GM12874 (cell line): ENCODE data around the gene SH3BP1.

Experiments used
- TF ChIP-seq, protein P1 (sequence below): IDR thresholded peaks from 2 replicates; pipeline ENCODE4 v1.5.1; 2011; ENCODE audit warnings: low read depth, mild to moderate bottlenecking, control low read depth, low read length, moderate library complexity; ENCODE audit not compliant: insufficient read depth

The SH3BP1 gene

DNA sequence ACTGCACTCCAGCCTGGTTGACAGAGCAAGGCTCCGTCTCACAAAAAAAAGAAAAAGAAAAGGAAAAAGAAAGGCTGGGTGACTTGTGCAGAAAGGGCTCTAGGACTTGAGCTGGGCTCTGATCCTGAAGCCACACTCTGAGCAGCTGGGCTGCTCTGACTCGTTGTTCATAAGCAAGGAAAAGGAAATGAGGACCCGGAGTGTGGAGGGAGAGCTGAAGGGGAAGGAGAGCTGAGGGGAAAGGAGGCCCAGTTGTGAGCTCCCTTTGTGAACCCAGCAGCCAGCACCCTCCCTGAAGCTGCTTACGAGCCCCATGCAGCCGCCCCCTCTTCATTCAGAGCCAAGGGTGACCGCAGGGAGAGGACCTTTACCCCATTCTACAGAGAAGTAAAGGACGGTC lies 12.3 kb upstream of the SH3BP1 start:
- TF ChIP-seq, protein P1, sequence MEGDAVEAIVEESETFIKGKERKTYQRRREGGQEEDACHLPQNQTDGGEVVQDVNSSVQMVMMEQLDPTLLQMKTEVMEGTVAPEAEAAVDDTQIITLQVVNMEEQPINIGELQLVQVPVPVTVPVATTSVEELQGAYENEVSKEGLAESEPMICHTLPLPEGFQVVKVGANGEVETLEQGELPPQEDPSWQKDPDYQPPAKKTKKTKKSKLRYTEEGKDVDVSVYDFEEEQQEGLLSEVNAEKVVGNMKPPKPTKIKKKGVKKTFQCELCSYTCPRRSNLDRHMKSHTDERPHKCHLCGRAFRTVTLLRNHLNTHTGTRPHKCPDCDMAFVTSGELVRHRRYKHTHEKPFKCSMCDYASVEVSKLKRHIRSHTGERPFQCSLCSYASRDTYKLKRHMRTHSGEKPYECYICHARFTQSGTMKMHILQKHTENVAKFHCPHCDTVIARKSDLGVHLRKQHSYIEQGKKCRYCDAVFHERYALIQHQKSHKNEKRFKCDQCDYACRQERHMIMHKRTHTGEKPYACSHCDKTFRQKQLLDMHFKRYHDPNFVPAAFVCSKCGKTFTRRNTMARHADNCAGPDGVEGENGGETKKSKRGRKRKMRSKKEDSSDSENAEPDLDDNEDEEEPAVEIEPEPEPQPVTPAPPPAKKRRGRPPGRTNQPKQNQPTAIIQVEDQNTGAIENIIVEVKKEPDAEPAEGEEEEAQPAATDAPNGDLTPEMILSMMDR: no peak

DNA sequence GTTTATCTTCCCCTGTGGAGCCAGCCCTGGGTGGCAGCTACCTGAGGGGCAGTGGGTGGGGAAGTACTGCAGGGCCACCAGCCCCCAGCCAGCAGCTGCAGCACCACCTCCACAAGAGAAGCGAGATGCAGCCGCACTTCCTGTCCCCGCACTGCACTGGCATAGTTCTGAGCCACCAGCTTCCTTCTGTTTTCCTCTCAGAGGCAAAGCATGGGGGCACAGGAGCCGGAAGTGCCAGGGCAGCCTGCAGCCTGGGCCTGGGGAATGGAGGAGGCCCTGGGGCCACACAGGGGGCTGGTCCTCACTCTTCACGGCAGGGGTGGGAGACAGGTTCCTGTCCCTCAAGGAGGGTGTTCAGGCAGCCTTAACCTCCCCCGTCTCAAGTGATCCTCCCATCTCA lies 11.9 kb upstream of the SH3BP1 start:
- TF ChIP-seq, protein P1: no peak

DNA sequence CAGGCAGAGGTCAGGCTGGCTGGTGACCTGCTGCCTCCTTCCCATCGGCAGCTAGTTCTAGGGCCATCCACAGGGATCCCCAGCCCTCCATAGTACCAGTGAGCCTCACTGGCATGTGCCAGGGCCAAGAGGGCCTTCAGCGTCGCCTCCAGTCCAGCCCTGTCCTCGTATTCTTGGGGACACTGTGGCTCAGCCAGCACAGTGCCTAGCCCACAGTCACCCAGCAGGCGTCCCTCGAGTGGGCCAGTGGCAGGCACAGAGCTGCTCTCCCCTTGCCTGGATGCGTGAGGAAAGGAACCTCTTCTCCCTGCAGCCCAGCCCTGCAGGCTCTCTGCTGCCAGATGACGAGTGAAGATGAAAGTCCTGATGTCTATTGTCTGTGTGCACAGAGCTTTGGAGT lies 10.6 kb upstream of the SH3BP1 start:
- TF ChIP-seq, protein P1: no peak

DNA sequence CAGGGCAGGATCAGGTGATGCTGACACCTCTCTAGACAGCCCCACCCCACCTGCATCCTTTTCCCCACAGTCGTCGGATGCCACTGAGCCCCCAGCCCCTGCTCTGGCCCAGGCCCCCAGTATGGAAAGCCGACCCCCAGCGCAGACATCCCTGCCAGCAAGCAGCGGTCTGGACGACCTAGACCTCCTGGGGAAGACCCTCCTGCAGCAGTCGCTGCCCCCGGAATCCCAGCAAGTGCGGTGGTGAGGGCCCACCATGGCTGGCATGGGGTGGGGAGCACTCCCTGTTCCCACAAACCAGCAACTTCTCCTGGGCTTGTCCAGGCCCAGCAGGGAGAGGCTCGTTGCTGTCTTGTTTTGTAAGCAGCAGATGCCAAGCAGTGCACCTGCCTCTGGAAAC lies 9.5 kb upstream of the SH3BP1 start:
- TF ChIP-seq, protein P1: no peak

DNA sequence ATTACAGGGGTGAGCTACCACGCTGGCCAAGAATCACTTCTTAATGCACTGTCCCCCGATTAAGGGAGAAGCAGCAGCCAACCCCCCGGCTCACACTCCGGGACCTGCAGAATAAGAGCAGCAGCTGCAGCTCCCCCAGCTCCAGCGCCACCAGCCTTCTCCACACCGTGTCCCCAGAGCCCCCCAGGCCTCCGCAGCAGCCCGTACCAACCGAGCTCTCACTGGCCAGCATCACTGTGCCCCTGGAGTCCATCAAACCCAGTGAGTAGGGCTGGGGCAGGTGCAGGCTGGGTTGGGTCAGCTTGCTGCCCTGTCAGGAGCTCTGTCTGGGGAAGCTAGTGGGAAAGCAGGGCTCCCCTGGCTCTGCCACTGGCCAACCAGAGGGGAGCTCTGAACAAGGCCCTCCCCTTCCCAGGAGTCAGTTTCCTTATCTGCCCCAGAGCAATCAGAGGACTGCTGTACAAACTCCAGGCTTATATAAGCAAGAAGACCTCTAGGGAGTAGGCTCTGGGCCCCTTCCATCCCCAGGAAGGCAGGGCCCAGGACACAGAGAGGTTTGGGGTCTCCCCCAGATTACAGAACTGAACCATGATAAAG lies 8.5 kb upstream of the SH3BP1 start:
- TF ChIP-seq, protein P1: no peak

DNA sequence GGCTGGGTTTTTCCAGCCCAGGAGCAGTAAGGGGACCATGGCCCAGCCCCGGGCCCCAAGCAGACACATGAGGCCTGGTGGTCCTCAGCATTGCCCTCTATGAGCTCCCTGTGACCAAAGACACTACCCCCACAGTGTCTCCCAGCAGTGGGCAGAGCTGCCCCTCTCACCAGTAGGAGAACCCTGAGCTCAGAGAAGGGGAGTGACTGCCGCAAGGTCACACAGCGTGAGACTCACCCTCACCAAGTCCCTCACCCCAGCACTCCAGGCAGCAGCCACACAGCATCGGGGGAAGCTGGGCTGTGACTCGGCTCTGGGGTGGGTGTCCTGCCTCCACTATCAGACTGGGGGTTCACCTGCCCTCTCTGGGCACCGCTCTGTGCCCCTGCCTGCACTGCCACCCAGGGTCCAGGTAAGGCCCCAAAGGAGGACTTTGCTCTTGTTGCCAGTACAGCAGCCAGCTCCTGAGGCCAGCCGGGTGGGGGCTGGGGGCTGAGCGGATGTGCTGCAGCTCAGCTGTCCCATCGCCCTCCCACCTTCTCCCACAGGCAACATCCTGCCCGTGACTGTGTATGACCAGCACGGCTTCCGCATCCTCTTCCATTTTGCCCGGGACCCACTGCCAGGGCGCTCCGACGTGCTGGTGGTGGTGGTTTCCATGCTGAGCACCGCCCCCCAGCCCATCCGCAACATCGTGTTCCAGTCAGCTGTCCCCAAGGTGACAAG lies 7.9 kb upstream of the SH3BP1 start:
- TF ChIP-seq, protein P1: no peak

DNA sequence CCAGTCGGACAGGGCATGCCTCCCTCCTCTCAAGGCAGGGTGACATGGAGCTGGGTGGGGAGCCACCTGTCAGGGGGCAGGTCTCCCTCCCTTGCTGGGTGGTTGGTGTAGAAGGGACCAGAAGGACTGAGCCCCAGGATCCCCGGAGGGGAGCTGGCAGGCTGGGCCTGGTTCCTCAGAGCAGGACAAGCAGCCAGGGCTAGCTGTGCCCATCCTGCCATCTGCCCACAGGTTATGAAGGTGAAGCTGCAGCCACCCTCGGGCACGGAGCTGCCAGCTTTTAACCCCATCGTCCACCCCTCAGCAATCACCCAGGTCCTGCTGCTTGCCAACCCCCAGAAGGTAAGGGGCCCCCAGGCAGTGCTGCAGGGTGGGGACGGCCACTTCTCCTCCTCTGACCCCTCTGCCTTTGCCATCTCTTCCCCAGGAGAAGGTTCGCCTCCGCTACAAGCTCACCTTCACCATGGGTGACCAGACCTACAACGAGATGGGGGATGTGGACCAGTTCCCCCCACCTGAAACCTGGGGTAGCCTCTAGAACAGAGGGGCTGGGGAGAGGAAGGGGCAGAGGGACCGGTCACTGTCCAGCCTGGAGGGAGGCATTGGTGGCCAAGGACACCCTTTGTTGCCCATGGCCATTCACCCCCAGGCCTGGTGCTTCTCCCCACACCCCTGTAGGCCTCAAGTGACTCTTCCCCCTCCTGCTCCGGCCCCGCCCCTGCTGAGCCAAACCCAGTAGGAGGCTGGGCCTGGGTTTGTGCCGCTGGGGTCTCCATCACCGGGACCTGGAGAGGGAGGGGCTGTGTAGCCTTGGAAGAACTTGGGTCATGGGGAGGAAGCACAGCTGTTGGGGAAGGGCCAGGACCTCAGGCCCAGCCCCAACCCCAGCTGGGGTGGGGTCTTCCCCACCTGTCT lies 7.0 kb upstream of the SH3BP1 start:
- TF ChIP-seq, protein P1: no peak
